Measurements from ENCODE around the gene ARSD. TPM values are rescaled to one million over a fixed set of nuclear protein-coding genes. Genes with fewer than 3 reads are reported as not detected.

Gene ARSD
- polyA plus RNA-seq, 1 experiment: 11.6 TPM

GRCh38 chrX:2879670-2880069, 49.5 kb downstream of the ARSD start:
- ChIA-PET CTCF (no interaction called here), POLR2A (no interaction called here)
- no peak for TF ChIP-seq CTCF (IDR thresholded peaks at IDR 0.05; ENCODE audit: low read depth, low read length)
- H3K27me3 ChIP-seq (ENCODE audit: control insufficient read depth, insufficient read depth, low read length): no peaks in the 10 kb centered on the region
- no peaks in the 10 kb centered on the region for H3K9me3 ChIP-seq (ENCODE audit: control insufficient read depth, insufficient read depth, low read length)
- no peak overlapping the region for H3K4me3 ChIP-seq (ENCODE audit: low read depth, low read length)
- no peak for DNase-seq (ENCODE audit: low read depth, low spot score)
- H3K27ac ChIP-seq (ENCODE audit: low read depth, low read length): no peak overlapping the region

- Histone ChIP-seq H3K4me3 (ENCODE audit: low read depth, low read length) (no peak overlapping the region), H3K9me3 (ENCODE audit: control insufficient read depth, insufficient read depth, low read length) (no peaks in the 10 kb centered on the region), H3K27me3 (ENCODE audit: control insufficient read depth, insufficient read depth, low read length) (no peaks in the 10 kb centered on the region), H3K27ac (ENCODE audit: low read depth, low read length) (no peak overlapping the region)
- no peak for DNase-seq (ENCODE audit: low read depth, low spot score)
- TF ChIP-seq CTCF (IDR thresholded peaks at IDR 0.05; ENCODE audit: low read depth, low read length): no peak
- ChIA-PET CTCF (interaction anchor here (1.2 kb wide), 1 partner anchor 11 kb away, joined by 3 read pairs; no protein-coding TSS in a partner anchor), POLR2A (no interaction called here)
Measured at GRCh38 chrX:2878563-2878962, 50.6 kb downstream of the ARSD start.

- no peak for DNase-seq (ENCODE audit: low read depth, low spot score)
- no peaks in the 10 kb centered on the region for H3K27me3 ChIP-seq (ENCODE audit: control insufficient read depth, insufficient read depth, low read length)
- no peak overlapping the region for H3K27ac ChIP-seq (ENCODE audit: low read depth, low read length)
- no peak overlapping the region for H3K4me3 ChIP-seq (ENCODE audit: low read depth, low read length)
- no peaks in the 10 kb centered on the region for H3K9me3 ChIP-seq (ENCODE audit: control insufficient read depth, insufficient read depth, low read length)
- ChIA-PET CTCF (interaction anchor here (0.6 to 1.6 kb wide), 8 partner anchors 10 to 847 kb away, joined by 3 to 12 read pairs (median 6); no protein-coding TSS in a partner anchor), POLR2A (interaction anchor here (0.6 kb wide), 1 partner anchor 559 kb away, joined by 9 read pairs; no protein-coding TSS in a partner anchor)
- TF ChIP-seq CTCF (IDR thresholded peaks at IDR 0.05; ENCODE audit: low read depth, low read length): peak; percentile 45
Measured at GRCh38 chrX:2875798-2876399, 53.2 kb downstream of the ARSD start.

- POLR2A ChIA-PET: interaction anchor here (0.6 kb wide), 1 partner anchor 560 kb away, joined by 9 read pairs; no protein-coding TSS in a partner anchor
- no peak overlapping the region for H3K27ac ChIP-seq (ENCODE audit: low read depth, low read length)
- no peaks in the 10 kb centered on the region for H3K9me3 ChIP-seq (ENCODE audit: control insufficient read depth, insufficient read depth, low read length)
- no peak for DNase-seq (ENCODE audit: low read depth, low spot score)
- H3K27me3 ChIP-seq (ENCODE audit: control insufficient read depth, insufficient read depth, low read length): no peaks in the 10 kb centered on the region
- CTCF ChIA-PET: interaction anchor here (0.6 to 1.6 kb wide), 7 partner anchors 10 to 848 kb away, joined by 3 to 12 read pairs (median 5); no protein-coding TSS in a partner anchor
- no peak for TF ChIP-seq CTCF (IDR thresholded peaks at IDR 0.05; ENCODE audit: low read depth, low read length)
- no peak overlapping the region for H3K4me3 ChIP-seq (ENCODE audit: low read depth, low read length)
Measured at GRCh38 chrX:2875136-2875481, 54.0 kb downstream of the ARSD start.

- CTCF ChIA-PET: interaction anchor here (1.6 kb wide), 1 partner anchor 9 kb away, joined by 5 read pairs; no protein-coding TSS in a partner anchor
- H3K27ac ChIP-seq (ENCODE audit: low read depth, low read length): no peak overlapping the region
- DNase-seq (ENCODE audit: low read depth, low spot score): no peak
- POLR2A ChIA-PET: no interaction called here
- TF ChIP-seq CTCF (IDR thresholded peaks at IDR 0.05; ENCODE audit: low read depth, low read length): no peak
- no peaks in the 10 kb centered on the region for H3K9me3 ChIP-seq (ENCODE audit: control insufficient read depth, insufficient read depth, low read length)
- H3K27me3 ChIP-seq (ENCODE audit: control insufficient read depth, insufficient read depth, low read length): no peaks in the 10 kb centered on the region
- H3K4me3 ChIP-seq (ENCODE audit: low read depth, low read length): no peak overlapping the region
Measured at GRCh38 chrX:2874222-2875135, 54.7 kb downstream of the ARSD start.

All from AG04450 (cell line).